ENCODE data around the gene BMERB1.
"Not testable (repeated sequence)": the region's sequence is repeated elsewhere in the genome, so short reads cannot be mapped to it uniquely, and the experiment has no call there.

The BMERB1 gene

GRCh38 chr16:15454933-15455332 is 20.5 kb downstream of the BMERB1 start:
- H3K9ac ChIP-seq (ENCODE audit: low read length in 5 of 5); H3K27me3 ChIP-seq (ENCODE audit: control insufficient read depth in 5 of 5, insufficient read depth in 4 of 5, low read length in 5 of 5); H3K9me3 ChIP-seq (ENCODE audit: control insufficient read depth in 5 of 5, low read length in 5 of 5); H3K4me3 ChIP-seq (ENCODE audit: low read depth in 1 of 5, low read length in 5 of 5); H3K36me3 ChIP-seq (ENCODE audit: control insufficient read depth in 5 of 5, insufficient read depth in 5 of 5, low read length in 5 of 5); H3K27ac ChIP-seq (ENCODE audit: low read depth, low read length): not testable (repeated sequence)
- peaks cover 0 to 14% (median 12%) of the 10 kb centered on the region in 5 donors for H3K4me1 ChIP-seq (ENCODE audit: control insufficient read depth in 5 of 5, insufficient read depth in 5 of 5, low read length in 5 of 5)

GRCh38 chr16:15457400-15457799 is 23.0 kb downstream of the BMERB1 start:
- H3K4me3 ChIP-seq (ENCODE audit: low read depth in 1 of 5, low read length in 5 of 5), result no peak overlapping the region

GRCh38 chr16:15457958-15458357 is 23.6 kb downstream of the BMERB1 start:
- peaks cover 0 to 5% (median 0%) of the 10 kb centered on the region in 5 donors for H3K4me1 ChIP-seq (ENCODE audit: control insufficient read depth in 5 of 5, insufficient read depth in 5 of 5, low read length in 5 of 5)
- no peak overlapping the region for H3K4me3 ChIP-seq (ENCODE audit: low read depth in 1 of 5, low read length in 5 of 5)
- H3K9ac ChIP-seq (ENCODE audit: low read length in 5 of 5), result no peak overlapping the region
- no peaks in the 10 kb centered on the region for H3K36me3 ChIP-seq (ENCODE audit: control insufficient read depth in 5 of 5, insufficient read depth in 5 of 5, low read length in 5 of 5)
- no peaks in the 10 kb centered on the region for H3K9me3 ChIP-seq (ENCODE audit: control insufficient read depth in 5 of 5, low read length in 5 of 5)
- no peaks in the 10 kb centered on the region for H3K27me3 ChIP-seq (ENCODE audit: control insufficient read depth in 5 of 5, insufficient read depth in 4 of 5, low read length in 5 of 5)
- H3K27ac ChIP-seq (ENCODE audit: low read depth, low read length), result no peak overlapping the region

More at GRCh38 chr16:15457400-15457799, 23.0 kb downstream of the BMERB1 start:
- Histone ChIP-seq H3K36me3 (ENCODE audit: control insufficient read depth in 5 of 5, insufficient read depth in 5 of 5, low read length in 5 of 5) (no peaks in the 10 kb centered on the region), H3K27me3 (ENCODE audit: control insufficient read depth in 5 of 5, insufficient read depth in 4 of 5, low read length in 5 of 5) (no peaks in the 10 kb centered on the region), H3K27ac (ENCODE audit: low read depth, low read length) (no peak overlapping the region), H3K9ac (ENCODE audit: low read length in 5 of 5) (no peak overlapping the region), H3K4me1 (ENCODE audit: control insufficient read depth in 5 of 5, insufficient read depth in 5 of 5, low read length in 5 of 5) (peaks cover 0 to 5% (median 3%) of the 10 kb centered on the region in 5 donors), H3K9me3 (ENCODE audit: control insufficient read depth in 5 of 5, low read length in 5 of 5) (no peaks in the 10 kb centered on the region)

GRCh38 chr16:15459791-15460190 is 25.4 kb downstream of the BMERB1 start:
- Histone ChIP-seq H3K36me3 (ENCODE audit: control insufficient read depth in 5 of 5, insufficient read depth in 5 of 5, low read length in 5 of 5) (no peaks in the 10 kb centered on the region), H3K9ac (ENCODE audit: low read length in 5 of 5) (no peak overlapping the region), H3K4me3 (ENCODE audit: low read depth in 1 of 5, low read length in 5 of 5) (no peak overlapping the region), H3K27me3 (ENCODE audit: control insufficient read depth in 5 of 5, insufficient read depth in 4 of 5, low read length in 5 of 5) (no peaks in the 10 kb centered on the region), H3K9me3 (ENCODE audit: control insufficient read depth in 5 of 5, low read length in 5 of 5) (no peaks in the 10 kb centered on the region), H3K4me1 (ENCODE audit: control insufficient read depth in 5 of 5, insufficient read depth in 5 of 5, low read length in 5 of 5) (no peaks in the 10 kb centered on the region), H3K27ac (ENCODE audit: low read depth, low read length) (no peak overlapping the region)

GRCh38 chr16:15460601-15461000 is 26.2 kb downstream of the BMERB1 start:
- Histone ChIP-seq H3K9me3 (ENCODE audit: control insufficient read depth in 5 of 5, low read length in 5 of 5) (no peaks in the 10 kb centered on the region), H3K27ac (ENCODE audit: low read depth, low read length) (no peak overlapping the region)

GRCh38 chr16:15461376-15461775 is 27.0 kb downstream of the BMERB1 start:
- Histone ChIP-seq H3K4me1 (ENCODE audit: control insufficient read depth in 5 of 5, insufficient read depth in 5 of 5, low read length in 5 of 5) (no peaks in the 10 kb centered on the region), H3K27ac (ENCODE audit: low read depth, low read length) (no peak overlapping the region), H3K9me3 (ENCODE audit: control insufficient read depth in 5 of 5, low read length in 5 of 5) (no peaks in the 10 kb centered on the region), H3K4me3 (ENCODE audit: low read depth in 1 of 5, low read length in 5 of 5) (no peak overlapping the region), H3K36me3 (ENCODE audit: control insufficient read depth in 5 of 5, insufficient read depth in 5 of 5, low read length in 5 of 5) (no peaks in the 10 kb centered on the region), H3K27me3 (ENCODE audit: control insufficient read depth in 5 of 5, insufficient read depth in 4 of 5, low read length in 5 of 5) (no peaks in the 10 kb centered on the region), H3K9ac (ENCODE audit: low read length in 5 of 5) (no peak overlapping the region)

More at GRCh38 chr16:15460601-15461000, 26.2 kb downstream of the BMERB1 start:
- Histone ChIP-seq H3K36me3 (ENCODE audit: control insufficient read depth in 5 of 5, insufficient read depth in 5 of 5, low read length in 5 of 5) (no peaks in the 10 kb centered on the region), H3K9ac (ENCODE audit: low read length in 5 of 5) (no peak overlapping the region), H3K27me3 (ENCODE audit: control insufficient read depth in 5 of 5, insufficient read depth in 4 of 5, low read length in 5 of 5) (no peaks in the 10 kb centered on the region), H3K4me3 (ENCODE audit: low read depth in 1 of 5, low read length in 5 of 5) (no peak overlapping the region), H3K4me1 (ENCODE audit: control insufficient read depth in 5 of 5, insufficient read depth in 5 of 5, low read length in 5 of 5) (no peaks in the 10 kb centered on the region)

GRCh38 chr16:15464401-15465186 is 30.2 kb downstream of the BMERB1 start:
- H3K36me3 ChIP-seq (ENCODE audit: control insufficient read depth in 5 of 5, insufficient read depth in 5 of 5, low read length in 5 of 5), result no peaks in the 10 kb centered on the region
- H3K27ac ChIP-seq (ENCODE audit: low read depth, low read length), result no peak overlapping the region
- peaks cover 0 to 6% (median 3%) of the 10 kb centered on the region in 5 donors for H3K9me3 ChIP-seq (ENCODE audit: control insufficient read depth in 5 of 5, low read length in 5 of 5)
- no peaks in the 10 kb centered on the region for H3K4me1 ChIP-seq (ENCODE audit: control insufficient read depth in 5 of 5, insufficient read depth in 5 of 5, low read length in 5 of 5)
- no peak overlapping the region for H3K4me3 ChIP-seq (ENCODE audit: low read depth in 1 of 5, low read length in 5 of 5)
- no peak overlapping the region for H3K9ac ChIP-seq (ENCODE audit: low read length in 5 of 5)
- H3K27me3 ChIP-seq (ENCODE audit: control insufficient read depth in 5 of 5, insufficient read depth in 4 of 5, low read length in 5 of 5), result no peaks in the 10 kb centered on the region

- Histone ChIP-seq H3K9ac (ENCODE audit: low read length in 5 of 5) (no peak overlapping the region), H3K27me3 (ENCODE audit: control insufficient read depth in 5 of 5, insufficient read depth in 4 of 5, low read length in 5 of 5) (no peaks in the 10 kb centered on the region), H3K4me1 (ENCODE audit: control insufficient read depth in 5 of 5, insufficient read depth in 5 of 5, low read length in 5 of 5) (no peaks in the 10 kb centered on the region), H3K36me3 (ENCODE audit: control insufficient read depth in 5 of 5, insufficient read depth in 5 of 5, low read length in 5 of 5) (no peaks in the 10 kb centered on the region), H3K4me3 (ENCODE audit: low read depth in 1 of 5, low read length in 5 of 5) (no peak overlapping the region), H3K9me3 (ENCODE audit: control insufficient read depth in 5 of 5, low read length in 5 of 5) (peaks cover 0 to 8% (median 6%) of the 10 kb centered on the region in 5 donors), H3K27ac (ENCODE audit: low read depth, low read length) (no peak overlapping the region)
These were observed 31.7 kb downstream of the BMERB1 start for GRCh38 chr16:15466131-15466530.

- Histone ChIP-seq H3K9me3 (ENCODE audit: control insufficient read depth in 5 of 5, low read length in 5 of 5) (peaks cover 0 to 8% (median 6%) of the 10 kb centered on the region in 5 donors), H3K9ac (ENCODE audit: low read length in 5 of 5) (no peak overlapping the region), H3K27ac (ENCODE audit: low read depth, low read length) (no peak overlapping the region), H3K36me3 (ENCODE audit: control insufficient read depth in 5 of 5, insufficient read depth in 5 of 5, low read length in 5 of 5) (no peaks in the 10 kb centered on the region), H3K4me1 (ENCODE audit: control insufficient read depth in 5 of 5, insufficient read depth in 5 of 5, low read length in 5 of 5) (no peaks in the 10 kb centered on the region), H3K27me3 (ENCODE audit: control insufficient read depth in 5 of 5, insufficient read depth in 4 of 5, low read length in 5 of 5) (no peaks in the 10 kb centered on the region), H3K4me3 (ENCODE audit: low read depth in 1 of 5, low read length in 5 of 5) (no peak overlapping the region)
These were observed 32.7 kb downstream of the BMERB1 start for GRCh38 chr16:15466886-15467781.

- not testable (repeated sequence) for H3K27ac ChIP-seq (ENCODE audit: low read depth, low read length); H3K9ac ChIP-seq (ENCODE audit: low read length in 5 of 5); H3K4me3 ChIP-seq (ENCODE audit: low read depth in 1 of 5, low read length in 5 of 5); H3K36me3 ChIP-seq (ENCODE audit: control insufficient read depth in 5 of 5, insufficient read depth in 5 of 5, low read length in 5 of 5); H3K9me3 ChIP-seq (ENCODE audit: control insufficient read depth in 5 of 5, low read length in 5 of 5); H3K27me3 ChIP-seq (ENCODE audit: control insufficient read depth in 5 of 5, insufficient read depth in 4 of 5, low read length in 5 of 5); H3K4me1 ChIP-seq (ENCODE audit: control insufficient read depth in 5 of 5, insufficient read depth in 5 of 5, low read length in 5 of 5)
These were observed 42.6 kb downstream of the BMERB1 start for GRCh38 chr16:15476971-15477370.

Data from subcutaneous abdominal adipose tissue (tissue), 5 donors.